Activated CD4-positive, alpha-beta T cell treated with anti-CD3 and anti-CD28 coated beads, Interleukin-2, amount 50 U/mL, for 4 hours (primary cell): ENCODE measurements around the gene CD82.
"Not testable (repeated sequence)": the region's sequence is repeated elsewhere in the genome, so short reads cannot be mapped to it uniquely, and the experiment has no call there.

ENCODE experiments used
- DNase-seq, 2 experiments: peaks; one replicate each; pipeline ENCODE4 v3.0.0-alpha.2; 2020

Gene CD82

DNA sequence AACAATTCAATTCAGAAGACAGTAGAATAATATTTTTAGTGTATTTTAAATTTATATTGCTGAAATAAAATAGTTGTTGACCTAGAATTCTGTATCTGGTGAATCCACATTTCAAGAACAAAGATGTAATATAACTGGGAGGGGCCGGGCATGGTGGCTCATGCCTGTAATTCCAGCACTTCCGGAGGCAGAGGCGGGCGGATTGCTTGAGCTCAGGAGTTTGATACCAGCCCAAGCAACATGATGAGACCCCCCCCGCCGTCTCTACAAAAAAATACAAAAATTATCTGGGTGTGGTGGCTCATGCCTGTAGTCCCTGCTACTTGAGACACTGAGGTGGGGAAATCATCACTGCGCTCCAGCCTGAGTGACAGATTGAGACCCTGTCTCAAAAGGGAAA, 72.6 kb downstream of the CD82 start:
- no peak for DNase-seq

DNA sequence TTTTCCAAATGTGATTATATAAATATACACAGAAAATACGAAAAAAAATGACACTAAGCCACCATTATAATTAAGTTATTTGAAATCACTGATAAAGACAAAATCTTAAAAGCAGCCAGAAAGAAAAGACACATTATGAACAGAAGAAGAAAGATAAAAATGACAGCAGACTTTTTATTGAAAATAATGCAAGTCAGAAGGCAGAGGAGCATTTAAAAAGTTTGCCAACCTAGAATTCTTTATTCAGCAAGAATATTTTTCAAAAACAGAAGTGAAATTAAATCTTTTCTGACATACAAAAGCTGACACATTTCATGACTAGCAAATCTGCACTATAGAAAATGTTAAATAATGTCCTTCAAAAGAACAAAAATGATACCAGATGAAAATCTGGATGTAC, 77.8 kb downstream of the CD82 start:
- no peak for DNase-seq

DNA sequence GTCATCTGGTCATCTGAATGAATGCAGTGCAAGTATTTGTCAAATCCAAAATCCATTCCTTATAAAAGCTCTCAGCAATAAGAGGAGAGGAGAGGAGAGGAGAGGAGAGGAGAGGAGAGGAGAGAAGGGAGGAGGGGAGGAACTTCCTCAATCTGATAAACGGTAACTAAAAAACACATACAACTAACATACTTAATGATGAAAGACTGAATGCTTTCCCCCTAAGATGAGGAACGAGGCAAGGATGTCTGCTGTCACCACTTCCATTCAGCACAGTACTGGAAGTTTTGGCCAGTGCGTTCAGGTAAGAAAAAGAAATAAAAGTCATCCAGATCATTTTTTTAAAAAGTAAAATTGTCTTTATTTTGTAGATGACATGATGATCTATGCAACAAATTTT, 80.4 kb downstream of the CD82 start:
- no peak for DNase-seq

DNA sequence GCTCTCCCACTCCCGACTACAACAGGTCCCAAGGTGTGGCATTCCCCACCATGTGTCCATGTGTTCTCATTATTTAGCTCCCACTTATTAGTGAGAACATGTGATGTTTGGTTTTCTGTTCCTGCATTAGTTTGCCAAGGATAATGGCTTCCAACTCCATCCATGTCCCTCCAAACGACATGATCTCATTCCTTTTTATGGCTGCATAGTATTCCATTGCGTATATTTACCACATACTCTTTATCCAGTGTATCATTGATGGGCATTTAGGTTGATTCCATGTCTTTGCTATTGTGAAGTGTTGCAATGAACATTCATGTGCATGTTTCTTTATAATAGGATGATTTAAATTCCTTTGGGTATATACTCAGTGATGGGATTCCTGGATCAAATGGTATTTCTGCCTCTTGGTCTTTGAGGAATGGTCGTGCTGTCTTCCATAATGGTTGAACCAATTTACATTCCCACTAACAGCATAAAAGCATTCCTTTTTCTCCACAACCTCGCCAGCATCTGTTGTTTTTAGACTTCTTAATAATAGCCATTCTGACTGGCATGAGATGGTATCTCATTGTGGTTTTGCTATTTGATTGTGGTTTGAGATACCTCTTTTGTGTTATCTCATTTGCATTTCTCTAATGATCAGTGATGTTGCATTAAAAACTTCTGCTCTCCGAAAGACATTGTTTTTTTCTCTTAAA, 81.9 kb downstream of the CD82 start:
- not testable (repeated sequence) for DNase-seq

DNA sequence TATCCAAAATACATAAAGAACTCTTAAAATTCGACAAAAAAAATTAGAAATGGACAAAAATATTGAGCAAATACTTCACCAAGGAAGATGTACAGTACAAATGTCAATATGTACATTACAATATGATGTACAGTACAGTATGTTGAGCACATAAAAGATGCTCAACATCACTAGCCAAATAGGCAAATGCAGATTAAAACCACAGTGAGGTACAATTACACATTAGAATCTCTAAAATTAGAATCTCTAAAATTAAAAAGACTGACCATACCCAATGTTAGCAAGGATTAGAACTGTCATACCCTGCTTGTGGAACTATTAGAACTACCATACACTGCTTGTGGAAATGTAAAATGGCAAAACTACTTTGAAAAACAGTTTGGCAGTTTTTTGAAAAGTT, 82.6 kb downstream of the CD82 start:
- DNase-seq = no peak

DNA sequence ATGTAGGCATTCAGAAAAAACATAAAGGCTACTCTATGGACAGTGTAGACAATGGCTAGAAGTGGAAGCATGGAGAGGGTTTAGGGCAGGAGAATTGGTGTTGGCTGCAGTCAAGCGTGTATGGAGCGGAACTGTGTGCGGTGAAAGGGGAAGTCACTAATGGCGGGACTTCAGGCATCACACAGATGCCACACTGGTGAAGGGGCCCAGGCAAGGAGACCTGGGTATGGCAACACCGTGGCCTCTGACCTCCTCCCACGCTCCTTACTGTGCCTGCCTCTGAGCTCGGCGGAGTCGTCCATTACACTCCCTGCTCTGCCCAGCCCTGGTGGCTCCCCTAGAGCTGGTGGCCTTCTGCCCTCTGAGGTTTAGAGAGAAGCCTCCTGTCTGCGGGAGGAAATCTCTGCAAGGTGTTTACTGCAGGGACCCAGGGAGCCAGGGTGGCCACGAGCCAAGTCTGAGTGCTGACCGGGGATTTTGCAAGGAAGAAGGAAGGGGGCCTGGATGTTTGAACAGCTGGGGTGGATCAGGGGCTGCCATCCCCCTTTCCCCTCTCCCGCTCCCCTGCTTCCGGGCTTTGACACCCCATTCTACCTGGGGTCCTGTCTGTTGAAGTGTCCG, 86.2 kb downstream of the CD82 start:
- no peak for DNase-seq

DNA sequence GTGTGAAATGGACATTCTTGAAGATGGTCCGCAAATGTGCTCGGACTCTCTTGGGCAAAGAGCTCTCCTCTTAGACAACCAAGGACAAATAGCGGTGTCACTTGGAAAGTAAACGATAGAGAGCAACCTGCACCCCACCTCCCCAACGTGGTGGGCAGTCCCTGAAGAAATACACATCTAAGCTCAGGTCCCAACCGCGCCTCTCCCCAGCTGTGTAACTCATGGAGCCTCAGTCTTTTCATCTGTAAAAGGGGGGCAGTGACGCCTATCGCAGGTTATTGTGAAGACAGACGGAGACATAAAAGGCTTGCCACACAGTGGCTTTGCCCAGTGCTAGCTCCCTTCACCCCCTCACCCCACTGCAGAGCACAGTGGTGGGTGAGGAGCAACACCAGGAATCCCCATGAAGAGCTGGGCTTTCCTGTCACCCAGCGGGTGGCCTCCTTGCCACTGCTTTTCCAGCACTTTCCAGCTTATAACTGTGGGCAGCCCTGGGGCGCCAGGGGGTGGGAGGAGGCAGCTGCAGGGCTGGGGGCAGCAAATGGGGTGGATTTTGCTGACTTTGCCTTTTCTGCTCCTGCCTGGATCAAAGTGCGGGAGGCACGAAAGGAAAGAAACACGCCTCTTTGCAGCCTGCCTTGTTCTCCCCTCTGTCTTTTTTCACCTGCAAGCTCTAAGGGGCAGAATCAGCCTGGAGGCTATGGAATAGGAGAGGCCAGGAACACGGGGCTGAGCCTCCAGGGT, 87.6 kb downstream of the CD82 start:
- no peak for DNase-seq

DNA sequence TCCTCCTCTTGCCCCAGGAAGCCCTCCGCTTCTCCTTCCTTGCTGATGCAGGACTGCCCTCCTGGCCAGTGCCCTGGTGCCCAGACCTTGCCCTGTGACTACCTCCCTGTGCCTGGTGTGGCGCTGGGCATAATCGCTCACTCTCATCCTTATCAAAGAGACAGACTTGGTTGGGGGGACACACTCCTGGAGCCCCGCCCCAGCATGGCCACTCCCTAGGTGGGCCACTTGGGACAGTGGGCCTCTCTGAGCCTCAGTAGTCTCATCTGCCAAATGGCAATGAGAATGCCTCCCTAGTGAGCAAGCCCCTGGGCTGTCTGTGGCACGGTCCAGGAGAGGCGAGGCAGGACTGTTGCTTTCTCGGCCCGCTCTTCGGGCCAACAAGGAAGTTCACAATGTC, 88.6 kb downstream of the CD82 start:
- DNase-seq = no peak

DNA sequence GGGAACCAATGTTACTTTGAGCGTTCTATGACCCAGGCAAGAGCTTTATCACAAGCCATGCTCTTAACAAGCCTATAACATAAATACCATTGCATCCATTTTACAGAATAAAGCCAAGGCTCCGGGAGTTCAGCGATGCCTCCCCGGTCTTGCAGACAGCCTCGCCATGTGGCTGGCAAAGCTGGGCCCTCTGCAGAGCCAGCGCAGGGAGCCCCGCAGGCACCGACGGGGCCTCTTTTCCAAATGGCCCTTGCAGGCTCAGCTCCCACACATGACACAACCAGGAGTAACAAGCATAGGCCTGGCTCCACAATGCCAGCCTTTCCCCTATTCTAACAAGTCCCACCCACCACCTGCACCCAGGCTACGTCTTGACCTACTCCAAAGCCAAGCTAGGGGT, 89.1 kb downstream of the CD82 start:
- no peak for DNase-seq

DNA sequence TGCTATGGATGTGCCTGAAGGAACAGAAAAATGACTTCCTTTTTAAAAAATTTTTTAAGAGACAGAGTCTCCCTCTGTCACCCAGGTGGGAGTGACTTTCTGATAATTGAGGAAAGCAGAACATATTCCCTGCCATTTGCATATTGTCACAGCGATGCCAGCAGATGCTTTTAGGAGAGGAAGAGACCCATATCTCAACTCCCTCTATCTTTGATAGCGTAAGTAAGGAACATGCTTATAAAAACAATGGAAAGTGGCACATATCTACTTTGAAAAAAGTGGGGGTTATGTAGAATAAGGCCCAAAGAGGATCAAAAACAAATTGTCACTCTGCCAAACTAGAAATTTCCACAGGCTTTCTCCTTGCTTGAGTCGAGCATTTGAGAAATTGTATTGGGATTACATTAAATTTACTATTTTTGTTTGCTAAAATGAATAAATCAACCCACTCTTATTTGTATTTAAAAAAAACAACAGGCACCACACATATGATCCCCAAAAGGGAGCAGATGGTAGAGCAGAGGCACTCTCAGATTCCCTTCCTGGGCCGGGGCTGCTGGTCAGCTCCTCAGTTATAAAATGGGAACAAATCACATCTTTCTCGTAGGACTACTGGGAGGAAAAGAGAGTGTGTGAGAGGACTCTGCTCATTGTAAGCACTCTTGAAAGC, 92.5 kb downstream of the CD82 start:
- DNase-seq = no peak

DNA sequence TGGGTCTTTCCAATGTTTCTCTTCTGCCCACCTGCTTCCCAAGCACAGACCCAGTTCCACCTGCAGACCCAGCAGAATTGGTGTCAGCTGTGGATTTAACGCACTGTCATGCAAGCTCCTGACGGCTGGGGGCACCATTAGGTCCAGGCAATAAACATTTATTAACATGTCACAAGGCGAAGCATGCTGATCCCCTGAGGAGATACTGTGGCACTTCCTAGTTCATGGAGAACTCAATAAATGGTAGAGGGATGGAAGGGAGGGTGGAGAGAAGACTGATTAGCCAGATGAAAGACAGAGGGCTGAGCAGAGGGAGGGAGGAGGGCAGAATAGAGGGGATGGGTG, 93.0 kb downstream of the CD82 start:
- DNase-seq = no peak

DNA sequence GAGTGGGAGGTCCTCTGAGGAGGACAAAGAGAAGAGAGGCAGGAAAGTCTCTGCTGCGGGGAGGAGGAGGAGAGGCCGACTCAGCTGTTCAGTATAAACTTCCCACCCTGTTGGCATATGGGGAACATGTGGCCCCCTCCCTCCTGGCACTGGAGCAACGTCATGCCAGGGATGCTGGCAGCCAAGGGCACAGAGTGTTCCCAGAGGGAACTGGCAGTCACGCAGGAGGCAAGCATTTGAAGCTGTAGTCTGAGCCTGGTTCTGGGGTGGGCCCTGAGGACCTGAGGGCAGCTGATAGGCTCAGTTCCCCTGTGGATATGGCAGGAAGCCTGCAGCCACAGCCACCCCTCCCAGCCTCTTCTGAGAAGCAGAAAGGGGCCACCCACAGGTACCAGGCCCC, 94.2 kb downstream of the CD82 start:
- DNase-seq = no peak

DNA sequence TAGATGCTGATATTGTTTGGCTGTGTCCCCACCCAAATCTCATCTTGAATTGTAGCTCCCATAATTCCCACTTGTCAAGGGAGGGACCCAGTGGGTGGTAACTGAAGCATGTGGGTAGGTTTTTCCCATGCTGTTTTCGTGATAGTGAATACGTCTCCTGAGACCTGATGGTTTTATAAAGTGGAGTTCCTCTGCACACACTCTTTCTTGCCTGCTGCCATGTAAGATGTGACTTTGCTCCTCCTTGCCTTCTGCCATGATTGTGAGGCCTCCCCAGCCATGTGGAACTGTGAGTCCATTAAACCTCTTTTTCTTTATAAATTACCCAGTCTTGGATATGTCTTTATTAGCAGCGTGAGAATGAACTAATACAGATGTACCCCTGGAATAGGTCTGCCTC, 95.1 kb downstream of the CD82 start:
- not testable (repeated sequence) for DNase-seq

DNA sequence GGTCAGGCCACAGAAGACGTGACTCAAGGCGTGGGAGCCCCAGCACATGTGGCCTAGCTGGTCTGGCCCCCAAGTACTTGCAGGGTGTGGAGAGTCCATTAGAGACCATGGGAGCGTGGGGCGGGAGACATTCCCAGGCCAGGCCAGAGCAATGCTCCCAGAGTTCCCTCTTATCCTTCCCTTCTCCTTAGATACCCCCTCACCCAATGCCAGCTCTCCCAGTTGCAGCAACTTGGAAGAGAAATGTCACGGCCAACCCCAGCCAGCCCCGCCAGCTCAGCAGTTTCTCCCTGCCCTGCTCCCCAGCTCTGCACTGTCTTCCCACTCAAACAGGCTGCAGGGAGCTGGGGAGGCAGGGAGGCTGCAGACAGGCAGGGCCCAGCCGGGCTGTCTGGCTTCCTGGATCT, 95.9 kb downstream of the CD82 start:
- DNase-seq = no peak
